Dermis microvascular lymphatic vessel endothelial cell (primary cell): ENCODE results near the gene CNRIP1. TPM values are rescaled to one million over a fixed set of nuclear protein-coding genes. Genes with fewer than 3 reads are reported as not detected.
A peak's percentile ranks its signal among the peaks of the same experiment; 100 is the strongest.
"Not testable (repeated sequence)": the region's sequence is repeated elsewhere in the genome, so short reads cannot be mapped to it uniquely, and the experiment has no call there.

ENCODE experiments used
- DNase-seq, 2 donors: peaks; one replicate each; pipeline versions ENCODE4 v3.0.0 to v3.0.0-alpha.2; 2010; ENCODE audit warnings: low read depth in 2 of 2
- total RNA-seq: library from RNA; depleted of rRNA; stranded (reverse); fragments of >200 nt; gene quantifications from 2 replicates; pipeline ENCODE4 v1.2.1, GENCODE V29; 2014

CNRIP1 gene
- total RNA-seq, 1 donor from 2014 or later: 31.2 TPM

DNA sequence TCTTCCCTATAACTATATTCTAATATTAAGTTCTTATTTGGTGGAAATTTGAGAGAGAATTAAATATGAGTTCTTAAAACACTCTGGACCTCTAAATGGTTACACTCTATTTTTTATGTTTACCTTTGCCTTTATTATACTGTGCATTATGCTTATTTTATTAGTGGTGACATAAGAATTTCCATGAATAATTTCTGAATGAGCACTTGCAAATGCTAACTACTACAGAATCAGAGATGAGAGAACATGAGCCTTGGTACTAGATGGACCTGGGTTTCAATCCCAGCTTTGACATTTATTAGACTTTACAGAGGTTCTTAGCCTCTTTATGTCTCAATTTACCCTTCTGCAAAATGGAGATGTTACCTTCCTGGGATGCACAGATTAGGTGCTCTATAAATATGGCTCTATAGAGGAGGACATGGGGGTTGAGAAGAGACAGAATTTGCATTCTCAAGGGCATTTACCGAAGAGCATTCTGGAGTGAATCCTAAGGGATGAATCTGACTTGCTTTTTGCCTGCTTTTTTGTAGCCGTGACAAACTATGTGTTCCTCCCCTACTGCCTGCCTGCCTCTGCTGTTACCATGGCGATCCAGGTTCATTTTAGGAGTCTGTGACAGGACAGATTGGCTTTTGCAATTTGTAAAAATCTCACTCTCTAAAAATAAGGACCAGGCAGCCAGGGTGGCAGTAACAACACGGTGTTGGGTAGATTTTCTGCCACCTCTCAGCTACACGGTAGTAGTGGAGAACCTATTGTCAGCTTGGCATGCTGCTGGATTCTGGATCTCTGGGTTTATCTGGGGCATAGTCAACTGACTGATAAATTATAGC is 20.7 kb upstream of the CNRIP1 start:
- DNase-seq: no peak

DNA sequence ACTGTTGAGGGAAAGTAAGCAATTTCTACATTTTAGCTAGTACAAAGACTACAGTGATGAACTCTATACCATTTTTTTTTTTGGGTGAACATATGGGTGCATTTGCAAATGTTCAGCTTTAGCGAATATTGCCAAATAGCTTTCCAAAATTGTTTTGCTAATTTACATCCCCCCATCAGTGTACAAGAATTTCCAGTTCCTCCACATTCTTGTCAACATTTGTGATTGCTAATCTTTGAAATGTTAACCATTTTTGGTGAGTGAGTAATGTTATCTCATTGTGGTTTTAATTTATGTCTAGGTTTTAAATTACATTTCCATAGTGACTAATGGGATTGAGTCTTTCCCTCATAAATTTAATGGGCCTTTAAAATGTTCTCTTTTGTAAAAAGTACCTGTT is 16.4 kb upstream of the CNRIP1 start:
- no peak for DNase-seq

GRCh38 chr2:68333931-68334330 is 14.2 kb upstream of the CNRIP1 start:
- DNase-seq: no peak

- no peak for DNase-seq
Observed at GRCh38 chr2:68333009-68333408, 13.3 kb upstream of the CNRIP1 start.

- peak in 1 of 2 donors; percentile 17 for DNase-seq
Observed at GRCh38 chr2:68330691-68331090, 10.9 kb upstream of the CNRIP1 start.

DNA sequence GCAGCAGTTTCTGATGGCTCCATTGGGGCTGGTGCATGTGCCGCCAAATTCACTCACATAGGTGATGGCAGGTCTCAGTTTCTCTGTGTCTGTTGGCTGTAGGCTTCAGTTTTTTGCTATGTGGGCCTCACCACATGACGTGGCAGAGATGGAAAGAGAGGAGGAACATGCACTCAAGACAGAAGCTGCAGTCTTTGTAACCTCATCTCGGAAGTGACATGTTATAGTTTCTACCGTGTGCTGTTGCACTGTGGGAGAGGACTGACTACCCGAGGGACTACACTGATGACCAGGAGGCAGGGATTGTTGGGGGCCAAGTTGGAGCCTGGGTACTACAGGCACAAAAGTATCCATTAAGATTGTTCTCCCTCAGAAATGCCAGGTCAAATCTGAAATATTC is 9.2 kb upstream of the CNRIP1 start:
- no peak for DNase-seq

DNA sequence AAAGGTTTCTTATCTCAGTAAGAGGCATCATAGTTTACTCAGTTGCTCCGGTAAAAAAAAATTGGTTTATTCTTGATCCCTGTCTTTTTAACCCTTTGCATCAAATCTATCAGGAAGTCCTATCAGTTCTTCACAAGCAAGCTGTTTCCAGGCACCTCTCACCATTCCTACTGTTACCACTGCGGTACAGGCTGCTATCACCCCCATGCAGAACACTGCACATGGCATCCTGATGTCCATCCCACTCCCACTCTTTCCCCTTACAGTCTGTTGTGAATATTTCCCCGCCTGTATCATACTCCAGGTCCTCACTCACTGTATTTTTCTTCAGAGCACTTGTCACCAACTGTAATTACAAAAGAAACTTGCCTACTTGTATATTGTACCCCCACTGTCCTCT is 5.3 kb upstream of the CNRIP1 start:
- no peak for DNase-seq

DNA sequence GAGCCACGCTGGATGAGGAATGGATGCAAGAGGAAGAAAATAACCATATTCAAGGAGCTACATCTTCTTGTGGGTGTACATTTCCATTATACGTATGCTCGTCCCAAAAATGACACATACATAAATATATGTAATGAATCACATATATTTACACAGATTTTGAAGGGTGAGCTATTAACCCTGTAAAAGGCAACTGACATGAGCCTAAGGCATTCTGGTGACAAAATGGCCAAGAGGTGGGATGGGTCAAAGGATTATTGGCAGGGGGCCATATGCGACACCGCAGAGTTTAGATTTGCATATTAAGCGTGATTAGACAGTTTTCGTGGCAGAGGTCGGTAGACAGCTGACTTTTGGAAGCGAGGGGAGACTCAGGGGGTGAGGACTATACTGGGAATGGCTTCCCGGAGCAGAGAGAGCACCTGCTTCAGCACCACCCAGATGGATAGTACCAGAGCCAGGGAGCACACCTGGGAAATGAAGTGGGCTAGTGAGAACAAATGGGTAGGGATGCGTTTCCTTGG is 431 bp upstream of the CNRIP1 start:
- DNase-seq: peak in 1 of 2 donors; percentile 24

GRCh38 chr2:68318914-68319397 is 793 bp downstream of the CNRIP1 start:
- no peak for DNase-seq

DNA sequence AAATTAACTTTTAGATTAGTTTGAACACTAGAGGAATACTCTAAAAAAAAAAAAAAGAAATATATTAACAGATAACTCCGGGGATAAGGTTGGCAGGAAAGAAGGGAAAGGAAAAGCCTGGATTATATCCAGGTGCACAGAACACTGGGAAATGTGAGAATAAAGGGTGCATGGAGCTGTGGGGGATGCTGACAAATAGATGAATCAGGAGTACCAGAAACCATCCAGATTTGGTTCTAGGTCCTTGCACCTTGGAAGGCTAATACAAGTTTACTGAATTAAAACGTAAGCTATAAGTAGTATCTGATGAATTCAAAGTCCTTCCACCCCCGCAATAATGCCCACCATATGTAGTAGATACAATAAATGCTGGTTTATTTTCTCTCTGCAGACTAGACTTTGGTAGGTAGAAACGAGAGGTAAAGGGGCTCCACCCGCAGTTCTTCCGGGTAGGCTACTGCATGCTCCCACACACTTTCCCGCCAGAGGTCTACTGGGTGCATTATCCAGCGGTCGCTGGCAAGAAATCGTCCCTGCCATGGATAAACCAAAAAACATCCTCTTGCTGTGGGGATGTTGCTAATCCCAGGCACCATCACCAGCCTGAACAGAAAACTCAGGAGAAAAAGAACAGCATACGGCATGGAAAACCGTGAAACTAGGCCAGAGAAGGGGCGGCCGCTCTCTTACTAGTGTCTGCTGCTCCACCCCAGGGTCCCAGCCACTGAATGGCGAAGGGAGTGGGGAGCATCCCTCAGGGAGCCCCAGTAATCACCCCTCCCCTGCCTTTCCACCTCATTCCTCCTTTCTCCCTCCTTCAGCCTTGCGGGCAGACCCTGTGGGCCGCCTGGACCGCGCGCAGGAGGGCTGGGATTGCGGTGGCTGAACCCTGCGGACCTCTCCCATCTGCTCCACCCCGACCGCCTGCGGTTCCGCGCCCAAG is 1.5 kb downstream of the CNRIP1 start:
- DNase-seq: peak in 1 of 2 donors; percentile 12

- no peak for DNase-seq
Observed at GRCh38 chr2:68316111-68316510, 3.6 kb downstream of the CNRIP1 start.

GRCh38 chr2:68311033-68311432 is 8.7 kb downstream of the CNRIP1 start:
- no peak for DNase-seq

- no peak for DNase-seq
Observed at GRCh38 chr2:68309426-68309825, 10.3 kb downstream of the CNRIP1 start.

DNA sequence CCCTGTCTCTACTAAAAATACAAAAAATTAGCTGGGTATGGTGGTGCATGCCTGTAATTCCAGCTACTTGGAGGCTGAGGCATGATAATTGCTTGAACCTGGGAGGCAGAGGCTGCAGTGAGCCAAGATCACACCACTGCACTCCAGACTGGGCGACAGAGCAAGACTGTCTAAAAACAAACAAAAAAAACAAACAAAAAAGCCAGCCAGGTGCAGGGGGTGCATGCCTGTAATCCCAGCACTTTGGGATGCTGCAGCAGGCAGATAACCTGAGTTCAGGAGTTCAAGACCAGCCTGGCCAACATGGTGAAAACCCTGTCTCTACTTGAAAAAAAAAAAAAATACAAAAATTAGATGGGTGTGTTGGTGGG is 15.9 kb downstream of the CNRIP1 start:
- DNase-seq: not testable (repeated sequence)

GRCh38 chr2:68303033-68303901 is 16.5 kb downstream of the CNRIP1 start:
- DNase-seq: no peak

- DNase-seq: no peak
Observed at GRCh38 chr2:68302281-68302875, 17.4 kb downstream of the CNRIP1 start.

DNA sequence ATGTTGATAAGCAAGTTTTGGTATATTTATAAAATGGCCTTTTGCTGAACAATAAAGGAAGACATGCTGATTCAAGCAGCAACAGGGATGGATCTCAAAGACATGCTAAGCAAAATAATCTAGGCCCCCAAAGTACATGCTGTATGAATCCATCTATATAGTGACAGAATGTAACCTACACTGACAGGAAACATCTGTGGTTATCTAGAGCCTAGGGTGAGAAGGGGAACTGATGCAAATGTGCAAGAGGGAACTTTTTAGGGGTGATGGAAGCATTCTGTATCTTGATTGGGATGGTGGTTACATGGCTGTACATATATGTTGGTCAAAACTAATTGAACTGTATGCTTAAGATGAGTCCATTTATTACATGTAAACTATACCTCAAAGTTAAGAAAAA is 24.2 kb downstream of the CNRIP1 start:
- DNase-seq: no peak

DNA sequence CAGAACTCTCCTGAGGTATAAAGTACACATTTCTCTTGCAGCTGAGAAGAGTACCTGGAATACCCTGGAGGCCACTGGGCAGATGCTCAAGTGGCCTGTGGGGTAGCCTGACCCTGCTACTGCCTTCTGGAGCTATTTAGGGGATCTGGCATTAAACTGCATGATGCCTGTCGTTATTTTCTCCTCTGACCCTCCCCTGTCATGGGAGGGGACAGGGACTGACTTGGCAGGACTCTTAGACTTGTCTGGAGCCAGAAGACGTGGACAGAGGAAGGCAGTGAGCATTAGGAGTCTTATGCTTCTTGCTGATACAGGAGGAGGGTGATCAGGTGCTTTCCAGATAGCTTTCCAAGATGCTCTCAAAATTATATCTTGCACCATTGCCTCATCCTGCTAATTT is 24.8 kb downstream of the CNRIP1 start:
- no peak for DNase-seq

- DNase-seq: no peak
Observed at GRCh38 chr2:68294187-68294586, 25.6 kb downstream of the CNRIP1 start.

DNA sequence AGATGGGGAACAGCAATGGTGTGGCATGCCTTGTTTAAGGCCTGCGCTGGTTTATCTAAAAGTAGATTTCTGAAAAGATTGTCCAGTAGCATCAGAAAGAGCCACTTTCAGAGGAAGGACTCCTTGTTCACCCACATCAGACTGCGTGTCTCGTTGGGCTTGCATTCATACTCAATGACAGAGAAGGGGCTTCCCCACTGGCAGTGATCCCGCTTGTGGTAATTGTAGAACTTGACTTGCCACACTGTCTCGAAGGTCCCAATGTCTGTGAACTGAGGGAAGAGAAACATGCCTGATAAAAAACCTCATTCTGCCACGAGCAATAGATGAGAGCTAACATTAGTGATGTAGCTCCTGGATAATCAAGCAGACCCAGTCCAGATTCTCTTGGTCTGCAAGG is 26.0 kb downstream of the CNRIP1 start:
- DNase-seq: no peak

DNA sequence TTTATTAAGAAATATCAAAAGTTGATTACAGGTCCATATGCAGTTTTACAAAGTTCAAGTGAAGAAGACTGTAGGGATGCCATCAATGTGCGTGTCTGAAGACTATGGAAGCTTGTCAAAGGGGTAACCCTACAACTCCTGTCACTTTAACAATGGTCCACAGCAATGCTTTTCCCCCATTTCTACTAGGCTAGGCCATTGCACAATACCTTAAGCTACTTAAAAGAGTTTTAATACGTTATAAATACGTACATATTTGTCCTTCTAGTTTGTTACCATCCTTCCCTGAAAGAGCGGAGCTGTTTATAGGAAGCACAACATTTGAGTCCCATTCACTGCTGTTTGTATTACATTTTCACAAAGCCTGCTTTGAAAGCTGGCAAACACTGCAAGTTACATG is 26.7 kb downstream of the CNRIP1 start:
- DNase-seq: no peak
